NCI-H2029 (cell line): ENCODE results near the gene AMBRA1.

ENCODE experiments used
- DNase-seq: peaks from one replicate; lab custom pipeline; 2025; lab: John Stamatoyannopoulos, UW

Gene AMBRA1

GRCh38 chr11:46393759-46394158 is 200.1 kb downstream of the AMBRA1 start:
- no peak for DNase-seq

DNA sequence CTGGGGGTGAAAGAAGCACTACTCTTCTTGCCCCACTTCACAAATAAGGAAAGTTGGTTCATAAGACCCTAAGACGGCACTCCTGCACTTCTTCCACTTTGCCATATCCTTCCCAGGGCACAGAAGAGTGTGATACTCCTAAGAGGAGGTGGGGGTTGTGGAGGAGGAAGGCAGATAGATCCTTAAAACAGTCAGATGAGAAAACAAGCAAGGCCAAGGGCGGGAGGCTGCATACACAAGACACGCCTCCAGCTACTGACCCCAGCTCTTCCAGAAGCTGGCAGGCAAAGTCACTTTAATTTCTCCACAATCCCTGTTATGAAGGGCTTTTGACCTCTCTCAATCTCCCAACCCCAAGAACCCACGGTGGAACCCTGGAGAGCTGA is 200.6 kb downstream of the AMBRA1 start:
- DNase-seq, result no peak

DNA sequence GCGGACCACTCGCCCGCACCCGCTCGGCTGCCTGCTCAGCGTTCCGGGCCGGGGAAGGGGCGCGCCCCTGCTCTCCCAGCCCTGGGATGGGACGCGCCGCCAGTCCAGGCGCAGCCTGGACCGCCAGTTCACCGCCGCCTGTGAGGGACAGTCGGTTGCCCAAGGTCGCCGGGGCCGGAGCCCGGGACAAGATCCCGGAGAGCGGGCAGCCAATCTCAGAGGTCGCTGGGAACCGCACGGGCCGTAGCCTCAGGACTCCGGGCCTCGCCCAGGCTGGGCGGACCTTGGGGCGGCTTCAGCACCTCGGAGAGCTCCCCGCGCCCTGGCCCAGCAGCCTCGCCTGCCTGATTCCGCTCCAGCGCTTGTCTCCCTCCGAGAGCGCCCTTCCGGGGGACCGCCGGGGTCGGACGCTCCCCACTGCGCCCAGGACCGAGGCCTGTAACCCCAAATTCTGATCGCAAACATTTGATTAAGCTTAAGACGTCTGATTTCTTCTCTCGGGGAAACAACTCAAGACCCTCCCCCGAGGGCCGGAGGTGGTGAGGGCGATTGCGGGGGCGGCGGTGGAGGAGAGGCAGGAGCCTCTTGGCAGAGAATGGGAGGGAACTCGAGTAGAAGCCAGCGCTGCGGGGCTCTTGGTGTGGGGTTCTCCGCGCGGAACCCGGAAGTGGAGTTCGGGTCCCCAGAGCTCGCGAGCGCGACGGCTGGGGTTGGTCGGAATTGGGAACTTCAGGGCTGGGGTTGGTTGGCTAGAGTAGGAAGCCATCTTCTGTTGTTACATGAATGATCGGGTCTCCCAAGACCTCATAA is 201.2 kb downstream of the AMBRA1 start:
- DNase-seq, result no peak

GRCh38 chr11:46391578-46392420 is 202.0 kb downstream of the AMBRA1 start, which contains the start of gene CHRM4:
CHRM4 (minus strand) TSS chr11:46391776; CDS start chr11:46386557, 5,219 bp downstream.
- peak; percentile 48 for DNase-seq

- no peak for DNase-seq
These were observed 202.6 kb downstream of the AMBRA1 start for GRCh38 chr11:46391186-46391577.

DNA sequence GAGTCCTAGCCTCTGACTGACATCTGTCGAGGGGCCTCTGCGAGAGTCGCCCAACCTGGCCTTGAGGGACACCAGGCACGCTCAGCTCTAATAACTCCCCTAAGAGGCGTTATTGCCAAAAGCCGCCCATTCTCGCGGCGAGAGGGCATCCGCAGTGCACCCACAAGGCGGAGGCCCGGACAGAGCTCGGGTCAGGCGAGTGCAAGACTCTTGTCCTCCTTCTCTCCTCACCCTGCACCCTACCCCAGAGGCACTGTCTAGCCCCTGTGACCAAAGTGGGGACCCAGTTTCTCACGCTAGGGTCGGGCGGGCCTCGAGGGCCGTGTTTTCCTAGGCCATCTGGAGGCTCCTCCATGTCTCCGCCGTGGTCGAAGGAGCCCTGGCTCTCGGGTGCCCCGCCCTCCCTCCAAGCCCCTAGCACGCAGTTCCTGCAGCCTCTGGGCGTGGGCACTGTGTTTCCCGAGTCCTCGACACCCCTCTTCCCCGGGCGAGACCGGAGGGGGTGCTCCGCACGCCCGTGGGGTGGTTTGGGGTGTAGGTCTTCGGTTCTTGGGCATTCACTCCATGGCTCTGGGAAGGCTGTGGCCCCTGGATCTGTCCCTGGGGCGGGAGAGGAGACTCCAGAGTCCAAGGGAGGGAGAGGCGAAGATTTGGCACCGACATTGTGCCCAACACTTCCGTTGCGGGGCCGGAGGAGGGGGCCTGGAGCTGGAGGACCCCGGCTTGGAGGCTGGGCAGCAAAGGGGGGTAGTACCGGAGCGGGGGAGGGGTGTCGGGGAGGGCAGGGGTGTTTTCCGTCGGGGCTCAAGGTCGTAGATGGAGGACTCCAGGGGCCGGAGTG is 203.3 kb downstream of the AMBRA1 start:
- DNase-seq, result no peak

- DNase-seq, result peak; percentile 53
These were observed 204.1 kb downstream of the AMBRA1 start for GRCh38 chr11:46389450-46390330.

DNA sequence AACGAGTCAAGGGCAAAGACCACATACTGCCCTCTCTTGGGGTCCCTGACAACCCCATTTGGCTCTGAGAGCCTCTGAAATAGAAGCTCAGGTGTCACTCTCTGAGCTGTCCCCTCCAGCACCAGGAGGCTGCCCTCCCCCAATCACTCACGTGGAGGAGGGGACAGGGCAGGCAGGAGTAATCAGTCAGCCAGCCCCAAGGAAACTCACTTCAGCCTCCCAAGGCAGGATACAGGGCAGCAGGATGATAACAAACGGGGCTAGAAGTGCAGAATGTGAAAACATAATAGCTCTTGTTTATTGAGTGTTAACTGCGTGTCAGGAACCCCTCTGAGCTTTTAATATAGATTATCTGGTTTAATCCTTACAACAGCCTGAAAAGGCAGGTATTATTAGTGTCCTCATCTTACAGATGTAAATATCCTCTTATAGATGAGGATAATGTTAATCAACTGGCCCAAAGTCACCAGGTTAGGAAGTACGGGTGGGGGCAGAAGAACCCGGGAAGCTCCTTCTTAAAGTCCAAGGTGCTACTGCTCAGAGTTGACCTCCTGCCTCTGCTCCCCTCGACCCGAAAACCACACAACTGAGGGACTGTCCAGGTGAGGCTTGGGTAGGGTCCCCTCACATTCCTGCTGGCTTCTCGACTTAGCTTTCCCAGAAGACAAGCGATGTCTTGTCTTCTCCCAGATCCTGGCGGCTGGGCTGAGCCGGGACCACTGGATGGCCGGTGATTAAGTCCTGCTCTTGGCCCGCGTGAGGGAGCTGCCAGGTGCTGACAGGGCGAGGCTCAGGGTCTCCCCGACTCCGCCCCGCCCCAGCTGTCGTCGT is 205.0 kb downstream of the AMBRA1 start:
- no peak for DNase-seq

- no peak for DNase-seq
These were observed 205.8 kb downstream of the AMBRA1 start for GRCh38 chr11:46387919-46388618.

GRCh38 chr11:46387456-46387855 is 206.4 kb downstream of the AMBRA1 start:
- DNase-seq, result no peak

GRCh38 chr11:46386674-46387073 is 207.1 kb downstream of the AMBRA1 start:
- no peak for DNase-seq

DNA sequence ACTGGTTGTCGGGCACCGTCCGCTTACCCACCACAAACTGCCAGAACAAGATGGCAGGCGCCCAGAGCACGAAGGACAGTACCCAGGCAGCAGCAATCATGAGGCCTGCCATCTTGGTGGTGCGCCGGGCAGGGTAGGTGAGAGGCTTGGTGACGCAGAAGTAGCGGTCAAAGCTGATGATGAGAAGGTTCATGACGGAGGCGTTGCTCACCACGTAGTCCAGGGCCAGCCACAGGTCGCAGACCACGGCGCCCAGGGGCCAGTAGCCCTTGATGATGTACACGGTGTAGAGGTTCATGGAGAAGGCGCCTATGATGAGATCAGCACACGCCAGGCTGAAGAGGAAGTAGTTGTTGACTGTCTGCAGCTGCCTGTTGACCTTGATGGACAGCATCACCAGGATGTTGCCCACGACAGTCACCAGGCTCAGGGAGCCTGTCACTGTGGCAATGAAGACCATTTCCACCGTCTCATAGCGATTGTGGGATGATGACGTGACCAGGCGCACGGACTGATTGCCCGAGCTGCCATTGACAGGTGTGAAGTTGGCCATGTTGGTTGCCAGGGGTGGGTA is 207.7 kb downstream of the AMBRA1 start:
- DNase-seq, result no peak

GRCh38 chr11:46385169-46386004 is 208.4 kb downstream of the AMBRA1 start:
- DNase-seq, result no peak

GRCh38 chr11:46383974-46384701 is 209.7 kb downstream of the AMBRA1 start:
- no peak for DNase-seq

DNA sequence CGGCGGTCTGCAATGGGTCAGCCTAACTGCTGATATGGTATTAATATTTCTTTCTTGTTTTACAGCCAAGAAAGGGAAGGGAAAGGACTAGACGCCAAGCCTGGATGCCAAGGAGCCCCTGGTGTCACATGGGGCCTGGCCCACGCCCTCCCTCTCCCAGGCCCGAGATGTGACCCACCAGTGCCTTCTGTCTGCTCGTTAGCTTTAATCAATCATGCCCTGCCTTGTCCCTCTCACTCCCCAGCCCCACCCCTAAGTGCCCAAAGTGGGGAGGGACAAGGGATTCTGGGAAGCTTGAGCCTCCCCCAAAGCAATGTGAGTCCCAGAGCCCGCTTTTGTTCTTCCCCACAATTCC is 210.4 kb downstream of the AMBRA1 start:
- DNase-seq, result no peak

DNA sequence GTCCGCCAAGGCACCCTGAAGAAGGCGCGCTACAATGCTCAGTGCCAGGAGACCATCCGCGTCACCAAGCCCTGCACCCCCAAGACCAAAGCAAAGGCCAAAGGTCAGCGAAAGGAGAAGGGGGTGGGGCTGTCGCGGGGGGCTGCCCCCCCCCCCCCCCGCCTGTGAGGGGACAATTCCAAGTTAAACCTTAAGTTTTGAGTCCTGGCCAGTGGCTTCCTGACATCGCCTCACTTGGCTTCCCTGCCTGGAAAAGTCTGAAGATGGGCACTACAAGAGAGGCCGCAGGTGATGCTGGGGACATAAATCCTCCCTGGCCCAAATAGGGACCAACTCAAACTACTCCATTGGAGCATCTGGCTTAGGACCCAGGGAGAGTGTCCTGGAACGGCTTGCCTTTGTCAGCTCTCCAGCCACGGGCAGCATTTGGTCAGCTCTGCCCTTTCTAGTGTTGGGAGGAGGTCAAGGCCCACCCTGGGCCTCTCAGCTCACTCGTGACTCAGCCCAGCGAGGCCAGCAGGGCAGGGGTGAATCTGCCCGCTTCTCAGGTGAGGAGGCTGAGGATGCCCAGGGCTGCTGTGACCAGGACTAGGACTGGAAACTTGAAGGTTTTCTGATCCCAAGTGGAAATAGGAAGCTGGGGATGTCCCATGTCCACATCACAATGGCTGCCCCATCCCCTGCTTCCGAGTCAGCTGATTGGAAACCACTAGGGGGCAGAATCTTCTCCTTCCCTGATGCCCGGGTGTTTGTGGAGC is 211.0 kb downstream of the AMBRA1 start:
- no peak for DNase-seq
